ENCODE data around the gene ALKBH3. TPM values are rescaled to one million over a fixed set of nuclear protein-coding genes. Genes with fewer than 3 reads are reported as not detected.

Gene ALKBH3
- total RNA-seq, 1 experiment from 2014 or later: 59.3 TPM

DNA sequence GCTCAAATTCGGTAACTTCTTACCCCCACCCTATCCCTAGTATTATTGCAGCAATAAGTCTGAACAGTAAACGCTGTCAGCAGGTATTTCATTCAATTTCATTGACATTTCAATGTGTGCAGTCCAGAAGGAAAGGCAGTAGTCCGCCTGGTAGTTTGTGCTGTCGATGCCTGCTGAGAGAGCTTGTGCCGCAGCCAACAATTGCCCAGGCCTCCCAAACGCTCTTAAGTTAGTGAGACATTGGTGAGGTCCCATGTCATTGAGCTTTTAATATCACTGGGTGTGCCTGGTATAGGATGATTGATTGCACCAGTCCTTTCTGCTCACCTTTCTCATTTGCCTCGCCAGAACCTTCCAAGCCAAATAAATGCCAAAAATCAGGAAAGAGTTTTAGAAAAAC, 28.1 kb downstream of the ALKBH3 start:
- peaks cover 24% of the 10 kb centered on the region for H3K36me3 ChIP-seq
- DNase-seq: no peak

DNA sequence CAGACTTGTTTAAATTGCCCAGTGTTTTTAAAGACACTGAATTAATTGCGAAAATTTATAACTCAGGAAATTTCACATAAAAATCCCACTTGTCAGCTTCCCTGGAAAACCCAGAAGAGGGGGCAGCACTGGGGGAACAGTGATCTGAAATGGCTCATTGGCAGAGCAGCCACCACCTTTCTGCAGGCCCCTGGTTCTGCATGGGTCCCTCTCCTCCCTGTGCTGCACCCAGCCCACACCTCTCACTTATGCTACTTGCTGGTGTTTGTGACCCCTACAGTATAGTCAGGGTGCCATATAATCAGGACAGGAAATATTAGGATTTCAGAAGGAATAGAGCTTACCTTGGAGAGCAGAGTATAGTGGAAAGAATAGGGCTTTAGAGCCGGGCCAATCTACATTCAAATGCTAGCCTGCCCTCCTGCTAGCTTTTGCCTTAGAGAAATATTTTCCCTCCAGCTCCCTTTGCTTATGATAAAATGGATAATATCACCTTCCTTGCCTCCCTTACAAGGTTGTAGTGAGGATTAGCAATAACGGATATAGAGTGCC, 33.3 kb downstream of the ALKBH3 start:
- H3K9me3 ChIP-seq: no peaks in the 10 kb centered on the region; the same call in 1 of the 2 replicates
- H3K4me3 ChIP-seq: no peak overlapping the region
- H3K36me3 ChIP-seq: peaks cover 19% of the 10 kb centered on the region
- H3K27me3 ChIP-seq: no peaks in the 10 kb centered on the region
- DNase-seq: no peak

More for the DNA sequence above, 28.1 kb downstream of the ALKBH3 start:
- Histone ChIP-seq H3K4me3 (no peak overlapping the region), H3K9me3 (no peaks in the 10 kb centered on the region), H3K27me3 (no peaks in the 10 kb centered on the region)

DNA sequence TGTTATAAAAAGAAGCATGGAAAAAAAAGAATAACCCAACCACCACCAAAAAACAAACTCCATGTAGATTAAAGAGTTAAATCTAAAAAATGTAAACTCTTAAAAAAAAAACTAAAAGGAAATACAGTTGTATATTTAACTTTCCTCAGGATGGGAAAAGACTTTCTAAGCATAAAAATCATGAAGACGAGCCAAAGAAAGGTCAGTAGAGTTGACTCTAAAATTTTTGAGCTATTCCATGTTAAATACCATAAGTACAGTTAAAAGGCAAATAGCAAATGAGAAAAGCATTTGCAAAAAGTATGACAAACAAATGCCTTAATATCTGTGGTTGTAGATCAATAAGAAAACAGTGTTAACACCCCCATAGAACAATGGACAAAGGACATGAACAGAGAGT, 33.8 kb downstream of the ALKBH3 start:
- no peaks in the 10 kb centered on the region; the same call in 1 of the 2 replicates for H3K9me3 ChIP-seq
- no peaks in the 10 kb centered on the region for H3K27me3 ChIP-seq
- DNase-seq: no peak
- H3K36me3 ChIP-seq: peaks cover 24% of the 10 kb centered on the region
- no peak overlapping the region for H3K4me3 ChIP-seq

DNA sequence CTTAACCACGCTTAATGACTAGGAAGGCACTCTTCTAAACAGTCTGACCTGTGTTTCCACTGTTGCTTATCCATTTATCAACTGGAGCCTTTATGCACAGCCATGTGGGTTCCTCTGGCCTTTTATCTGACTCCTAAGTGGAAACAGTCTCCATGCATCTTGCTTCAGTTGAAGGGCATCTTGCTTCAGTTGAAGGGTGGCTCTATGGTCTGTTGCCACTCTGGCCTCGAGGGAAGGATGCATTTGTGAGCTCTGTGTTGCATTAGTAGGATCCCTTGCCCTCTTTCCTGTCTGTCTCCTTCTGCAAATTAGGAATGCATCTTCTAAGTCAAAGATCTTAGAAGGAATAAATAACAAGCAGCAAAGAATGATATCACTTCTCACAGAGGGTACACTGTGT, 36.0 kb downstream of the ALKBH3 start:
- Histone ChIP-seq H3K4me3 (no peak overlapping the region), H3K36me3 (peaks cover 20% of the 10 kb centered on the region), H3K27me3 (no peaks in the 10 kb centered on the region), H3K9me3 (no peaks in the 10 kb centered on the region; the same call in 1 of the 2 replicates)
- DNase-seq: no peak

DNA sequence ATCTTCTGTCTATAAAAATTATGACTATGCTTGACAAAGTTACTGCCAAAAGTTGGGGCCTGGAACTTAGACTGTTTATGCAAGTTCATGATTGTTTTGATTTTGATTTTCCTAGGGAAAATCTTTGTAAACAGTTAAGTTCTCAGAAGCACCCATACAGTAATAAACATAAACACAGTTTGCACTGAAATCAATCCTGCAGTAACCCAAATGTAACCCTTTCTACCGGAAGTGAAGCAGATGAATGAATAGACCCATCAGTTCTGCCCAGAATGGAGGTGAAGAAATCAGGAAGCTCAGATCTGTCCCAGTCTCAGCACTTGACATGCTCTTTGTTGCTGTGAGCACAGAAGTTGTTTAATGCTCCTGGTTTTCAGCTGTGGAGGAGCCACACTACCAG, 37.2 kb downstream of the ALKBH3 start:
- DNase-seq: no peak
- H3K27me3 ChIP-seq: no peaks in the 10 kb centered on the region
- H3K36me3 ChIP-seq: peaks cover 20% of the 10 kb centered on the region
- no peaks in the 10 kb centered on the region; the same call in 1 of the 2 replicates for H3K9me3 ChIP-seq
- H3K4me3 ChIP-seq: no peak overlapping the region

DNA sequence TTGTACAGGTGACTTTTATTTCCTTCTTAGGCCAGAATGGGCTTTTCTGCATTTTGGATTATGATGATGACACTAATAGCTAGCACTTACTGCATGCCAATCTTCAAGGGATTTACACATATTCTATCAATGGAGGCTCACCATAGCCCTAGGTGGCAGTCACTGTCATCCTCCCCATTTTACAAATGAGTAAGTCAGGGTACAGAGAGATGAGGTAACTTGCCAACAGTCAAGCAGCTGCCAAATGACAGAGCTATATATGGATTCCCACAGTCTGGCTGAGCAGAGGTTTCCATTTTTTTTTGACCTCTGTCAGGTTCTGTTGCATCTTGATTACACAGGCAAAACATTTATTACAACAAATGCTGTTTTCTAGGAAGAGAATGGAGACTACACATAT, 38.0 kb downstream of the ALKBH3 start:
- DNase-seq: no peak
- Histone ChIP-seq H3K36me3 (peaks cover 20% of the 10 kb centered on the region), H3K9me3 (no peaks in the 10 kb centered on the region; the same call in 1 of the 2 replicates), H3K4me3 (no peak overlapping the region), H3K27me3 (no peaks in the 10 kb centered on the region)

DNA sequence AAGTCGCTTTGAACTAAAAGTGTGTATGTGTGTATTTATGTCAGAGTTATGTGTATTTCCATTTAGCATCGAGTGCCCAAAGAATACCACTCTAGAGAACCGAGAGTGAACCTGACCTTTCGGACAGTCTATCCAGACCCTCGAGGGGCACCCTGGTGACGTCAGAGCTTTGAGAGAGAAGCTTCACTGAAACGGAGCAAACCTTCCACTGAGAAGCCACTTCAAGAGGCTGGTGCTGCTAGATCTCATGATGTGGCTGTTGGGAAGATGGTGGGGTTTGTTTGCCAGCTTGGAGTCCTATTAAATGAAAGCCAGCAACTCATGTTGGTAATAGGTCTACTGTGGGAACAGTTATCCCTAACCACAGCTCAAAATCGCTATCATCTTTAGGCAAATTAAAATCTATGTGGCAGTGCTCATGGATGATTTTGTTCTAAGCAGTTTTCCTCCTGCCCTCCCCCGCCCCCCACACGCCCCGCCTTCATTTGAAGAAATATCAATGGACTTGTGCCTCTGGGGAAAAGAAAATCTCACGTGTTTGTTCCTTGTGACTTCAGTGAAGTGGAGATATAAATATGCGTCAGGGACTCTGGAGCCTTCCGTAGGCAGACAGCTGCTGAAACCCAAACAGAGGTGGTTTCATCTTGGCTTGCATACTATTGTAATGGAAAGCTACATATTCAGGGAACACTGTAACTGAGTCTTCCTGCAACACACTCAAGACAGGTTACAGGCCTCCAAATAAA, 39.4 kb downstream of the ALKBH3 start:
- H3K36me3 ChIP-seq: peaks cover 20% of the 10 kb centered on the region
- no peak overlapping the region for H3K4me3 ChIP-seq
- H3K27me3 ChIP-seq: no peaks in the 10 kb centered on the region

DNA sequence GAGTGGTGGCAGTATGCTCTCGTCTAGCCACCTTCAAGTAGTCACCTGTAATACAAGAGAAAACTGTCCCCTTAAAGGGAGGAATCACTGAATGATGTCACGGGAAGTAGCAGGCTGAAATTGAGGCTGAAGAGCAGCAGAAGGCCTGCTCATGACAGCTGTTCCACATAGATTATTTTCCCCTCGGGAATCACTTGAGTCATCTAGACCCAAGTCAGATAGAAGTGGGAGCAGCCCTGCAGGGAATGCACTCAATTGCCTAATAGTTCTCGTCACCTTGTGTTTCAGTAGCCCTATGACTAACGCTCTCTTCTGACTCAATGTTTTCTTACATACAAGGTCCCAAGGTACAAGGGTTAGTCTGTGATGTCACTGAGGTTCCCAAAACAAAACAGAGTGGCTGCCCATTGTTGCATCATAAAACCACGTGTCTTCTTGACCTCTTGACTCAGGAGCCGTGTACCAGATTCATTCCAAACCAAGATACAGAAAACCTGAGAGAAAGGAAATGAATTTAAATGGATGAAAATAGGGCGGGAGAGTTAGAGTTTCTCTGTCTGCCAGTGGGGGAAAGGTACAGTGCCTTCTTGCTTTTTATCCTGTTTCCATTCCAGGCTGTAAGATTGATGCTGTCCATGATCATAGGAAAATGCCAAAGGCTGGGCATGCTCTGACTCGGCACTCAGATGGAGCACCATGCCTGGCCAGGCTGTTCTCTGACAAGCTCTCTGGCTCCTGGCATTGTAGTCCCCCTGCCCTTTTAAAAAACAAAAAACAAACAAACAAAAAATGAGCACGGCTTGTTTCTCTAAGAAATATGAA, 40.2 kb downstream of the ALKBH3 start:
- H3K4me3 ChIP-seq: no peak overlapping the region
- H3K36me3 ChIP-seq: peaks cover 20% of the 10 kb centered on the region
- no peaks in the 10 kb centered on the region for H3K27me3 ChIP-seq
- no peaks in the 10 kb centered on the region for H3K9me3 ChIP-seq
- DNase-seq: peak; percentile 83

More for the DNA sequence above, 39.4 kb downstream of the ALKBH3 start:
- no peaks in the 10 kb centered on the region for H3K9me3 ChIP-seq
- DNase-seq: no peak

DNA sequence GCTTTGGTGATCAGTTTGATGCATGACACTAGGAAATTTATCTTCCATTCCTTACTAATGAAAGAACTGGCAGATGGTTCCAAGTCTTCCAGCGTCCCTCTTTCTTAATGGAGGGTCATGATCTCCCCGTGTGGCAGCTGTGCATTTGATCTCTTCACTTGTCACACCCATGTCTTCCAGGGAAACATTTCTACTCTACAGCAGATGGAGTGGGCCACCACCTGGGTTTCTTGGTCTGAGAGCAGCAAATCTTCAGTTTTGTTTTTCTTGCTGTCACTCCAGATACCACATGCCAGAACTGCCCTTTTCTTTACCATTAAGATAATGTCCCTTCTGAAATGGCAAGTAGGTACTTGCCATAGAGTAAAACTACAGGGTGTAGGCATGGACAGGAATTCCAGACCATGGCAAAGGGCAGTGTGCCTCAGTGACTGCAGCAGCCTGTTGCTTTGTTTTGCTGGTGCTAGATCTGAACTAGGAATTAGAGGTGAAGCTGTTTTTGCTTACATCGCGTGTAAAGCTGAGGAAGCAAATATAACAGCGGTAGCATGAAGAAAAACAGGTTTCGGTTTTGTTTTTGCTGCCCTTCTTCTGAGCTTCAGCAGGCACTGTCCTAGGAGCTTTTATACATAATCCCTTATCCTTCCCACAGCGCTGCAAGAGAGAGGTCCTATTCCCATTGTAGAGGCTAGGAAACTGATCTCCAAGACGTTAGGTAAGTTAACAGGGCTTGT, 41.1 kb downstream of the ALKBH3 start:
- no peak for DNase-seq
- Histone ChIP-seq H3K9me3 (no peaks in the 10 kb centered on the region), H3K4me3 (no peak overlapping the region), H3K27me3 (no peaks in the 10 kb centered on the region), H3K36me3 (peaks cover 18% of the 10 kb centered on the region)

DNA sequence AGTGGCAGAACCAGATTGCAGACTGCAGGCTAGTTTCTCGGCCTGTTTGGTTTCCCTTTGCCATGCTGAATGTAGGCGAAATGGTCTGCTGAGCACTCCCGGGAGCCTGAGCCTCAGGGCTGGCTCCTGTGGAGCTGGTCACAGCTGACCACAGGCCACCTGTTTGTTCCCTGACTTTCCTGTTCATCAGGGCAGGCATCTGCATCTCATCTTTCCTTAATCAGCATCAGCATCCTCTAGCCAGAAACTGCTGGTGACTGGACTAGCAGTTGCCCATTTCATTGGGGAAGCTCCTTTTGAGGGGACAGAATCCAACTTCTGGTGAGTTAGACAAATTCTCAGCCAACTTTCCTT, 41.6 kb downstream of the ALKBH3 start:
- H3K4me3 ChIP-seq: no peak overlapping the region
- no peaks in the 10 kb centered on the region for H3K27me3 ChIP-seq
- H3K36me3 ChIP-seq: peaks cover 18% of the 10 kb centered on the region
- no peak for DNase-seq
- no peaks in the 10 kb centered on the region for H3K9me3 ChIP-seq

DNA sequence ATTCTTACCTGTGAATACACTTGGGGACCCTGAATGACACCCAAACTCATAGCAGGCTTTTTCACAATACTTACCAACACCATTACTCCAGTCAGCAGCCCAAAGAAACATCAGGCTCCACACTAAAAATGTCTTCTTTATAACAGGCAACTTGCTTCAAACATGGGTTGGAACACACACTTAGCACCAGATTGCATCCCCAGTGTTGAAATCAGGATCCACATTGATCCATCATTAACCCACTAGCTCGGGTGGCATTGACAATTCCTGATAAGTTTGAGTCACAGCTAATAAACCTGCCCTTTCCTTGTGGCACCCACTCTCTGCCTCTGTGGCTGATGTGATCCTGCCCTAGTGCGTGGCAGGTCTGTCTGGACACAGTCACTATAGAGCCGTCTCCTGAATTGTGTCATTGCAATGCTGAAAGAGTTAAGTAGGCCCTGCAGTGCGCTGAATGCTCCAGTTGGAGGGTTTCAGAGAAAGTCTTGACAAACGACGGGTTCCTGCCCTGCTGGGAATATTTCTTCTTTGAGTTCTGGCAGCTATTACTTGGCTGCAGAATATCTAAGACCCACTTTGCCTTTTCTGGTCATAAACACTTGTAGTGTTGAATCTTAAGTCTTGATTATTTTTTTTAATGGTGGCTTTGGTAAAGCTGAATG, 42.2 kb downstream of the ALKBH3 start:
- H3K4me3 ChIP-seq: no peak overlapping the region
- H3K9me3 ChIP-seq: no peaks in the 10 kb centered on the region
- peaks cover 18% of the 10 kb centered on the region for H3K36me3 ChIP-seq
- no peak for DNase-seq
- H3K27me3 ChIP-seq: no peaks in the 10 kb centered on the region

DNA sequence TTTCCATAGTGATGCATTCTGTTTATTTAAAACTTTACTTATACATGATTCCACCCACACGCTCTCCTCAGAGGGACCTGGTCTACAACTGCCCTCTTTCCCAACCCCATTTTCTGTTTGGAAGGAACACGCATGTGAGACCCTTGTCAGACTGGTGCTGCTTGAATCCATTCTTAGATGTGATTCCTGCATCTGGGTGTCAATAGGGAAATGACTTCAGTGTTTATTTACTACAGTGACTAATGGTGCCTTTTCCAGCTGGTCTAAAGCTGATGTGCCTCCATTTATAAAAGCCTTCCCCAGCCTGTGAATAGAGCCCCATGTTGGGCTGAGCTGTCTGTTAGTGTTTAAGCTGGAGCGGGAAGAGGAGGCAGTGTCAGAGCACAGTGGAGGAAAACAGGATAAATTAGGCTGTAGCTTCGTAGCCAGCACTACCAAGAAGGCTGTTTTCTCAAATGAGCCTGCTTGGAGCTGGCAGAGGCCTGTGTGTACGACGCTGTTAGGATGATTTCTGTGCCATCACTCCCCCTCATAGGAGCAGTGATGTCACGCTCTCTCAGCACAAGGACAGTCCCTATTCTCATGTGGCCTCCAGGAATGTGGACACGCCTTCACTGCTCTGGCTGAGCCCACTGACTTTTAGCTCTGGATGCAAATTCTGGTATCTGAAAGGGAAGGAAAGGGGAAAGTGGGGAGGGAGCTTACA, 42.9 kb downstream of the ALKBH3 start:
- Histone ChIP-seq H3K27me3 (no peaks in the 10 kb centered on the region), H3K9me3 (no peaks in the 10 kb centered on the region), H3K4me3 (no peak overlapping the region), H3K36me3 (peaks cover 15% of the 10 kb centered on the region)
- DNase-seq: peak; percentile 37

DNA sequence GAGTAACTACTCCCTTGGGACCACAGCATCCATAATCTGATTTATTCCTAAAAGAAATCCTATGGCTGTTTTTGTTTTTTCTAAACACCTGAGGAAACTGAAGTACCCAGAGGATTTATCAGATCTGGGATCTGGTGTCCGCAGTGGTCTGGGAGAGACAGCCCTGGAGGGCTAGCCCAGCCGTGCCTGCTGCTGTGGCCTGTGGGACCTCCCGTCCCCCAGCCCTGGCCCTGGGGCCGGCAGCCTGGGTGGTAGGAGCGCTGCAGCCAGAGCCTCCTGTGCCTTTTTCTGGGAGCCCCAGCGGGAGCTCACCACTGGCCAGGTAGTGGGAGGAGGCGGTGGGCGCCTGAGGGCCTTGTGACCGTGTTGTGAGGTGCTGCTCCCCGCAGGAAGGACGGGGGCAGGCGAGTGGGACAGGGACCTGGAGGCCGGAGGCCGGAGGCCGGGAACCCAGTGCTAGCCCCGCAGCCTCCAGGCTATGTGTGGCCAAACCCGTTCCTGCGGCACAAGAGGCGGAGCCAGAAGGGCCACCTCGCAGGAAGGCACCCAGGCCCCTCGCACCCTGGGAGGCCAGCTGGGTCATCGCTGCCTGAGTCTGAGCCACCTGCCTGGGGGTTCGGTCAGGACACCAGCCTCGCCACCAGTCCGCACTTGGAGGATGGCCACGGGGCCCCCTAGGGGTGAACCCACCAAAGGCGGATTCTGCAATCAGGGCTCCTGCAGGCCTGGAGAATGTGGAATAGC, 43.7 kb downstream of the ALKBH3 start:
- Histone ChIP-seq H3K9me3 (no peaks in the 10 kb centered on the region), H3K4me3 (no peak overlapping the region), H3K27me3 (no peaks in the 10 kb centered on the region), H3K36me3 (peaks cover 10% of the 10 kb centered on the region)
- DNase-seq: no peak

DNA sequence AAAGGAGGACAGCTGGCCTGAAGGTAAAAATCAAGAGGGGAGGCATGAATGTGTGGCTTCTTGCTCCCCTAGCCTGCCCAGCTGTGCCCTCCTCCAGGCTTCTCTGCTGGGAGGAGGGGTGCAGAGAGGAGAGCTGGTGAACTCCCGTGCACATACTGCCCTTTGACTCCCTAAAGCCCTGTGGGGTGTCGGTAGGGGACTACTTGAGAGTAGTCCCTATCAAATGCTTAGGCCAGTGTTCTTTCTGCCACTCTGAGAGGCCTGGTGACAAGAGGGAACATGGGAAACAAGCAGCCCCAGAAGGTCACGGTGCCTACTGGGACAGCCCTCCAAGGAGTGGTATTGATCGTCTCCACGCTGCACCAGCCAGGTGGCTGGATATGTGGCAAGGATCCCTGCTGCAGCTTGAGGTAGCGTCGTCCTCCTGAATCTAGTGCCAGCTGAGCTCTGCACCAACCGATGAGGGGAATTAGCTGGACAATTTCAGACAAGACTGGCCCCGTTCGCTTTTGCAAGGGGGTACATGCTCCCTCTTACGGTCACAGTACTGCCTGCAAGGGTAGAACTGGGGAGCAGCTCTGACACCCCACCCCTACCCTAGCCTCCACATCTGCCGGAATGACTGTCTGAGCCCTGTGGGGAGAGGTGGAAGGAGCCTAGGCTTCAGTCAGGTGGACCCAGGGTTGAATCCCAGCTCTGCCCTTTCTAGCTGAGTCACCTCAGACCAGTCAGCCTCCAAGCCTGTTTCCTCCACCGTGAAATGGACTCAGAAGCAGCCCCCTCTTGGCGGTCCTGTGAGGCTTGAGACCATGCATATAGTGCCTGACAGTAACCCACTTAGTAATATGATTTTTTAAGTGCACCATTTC, 44.7 kb downstream of the ALKBH3 start:
- no peak overlapping the region for H3K4me3 ChIP-seq
- no peaks in the 10 kb centered on the region for H3K27me3 ChIP-seq
- no peaks in the 10 kb centered on the region for H3K9me3 ChIP-seq
- peaks cover 3% of the 10 kb centered on the region for H3K36me3 ChIP-seq
- DNase-seq: no peak
